RWPE2 (cell line): ENCODE data around the gene DNAJC7.
"Not testable (repeated sequence)": the region's sequence is repeated elsewhere in the genome, so short reads cannot be mapped to it uniquely, and the experiment has no call there.

Experiments used
- ATAC-seq: fragments of 200-7000 bp; cut with Tn5 transposase; 3 replicates; pipeline ENCODE4 v1.9.1; 2021; ENCODE audit warnings: low read depth
- DNase-seq: peaks from one replicate; pipeline ENCODE4 v3.0.0-alpha.2; 2020; ENCODE audit warnings: low spot score
- H3K27ac ChIP-seq: fragments of 450-650 bp; 2 replicates; pipeline ENCODE4 v1.5.1; 2017; ENCODE audit warnings: mild to moderate bottlenecking; ENCODE audit not compliant: poor library complexity, severe bottlenecking
- H3K27me3 ChIP-seq: fragments of 250-450 bp; sonication (Bioruptor Pico); 2 replicates; pipeline ENCODE4 v1.5.1; 2021; ENCODE audit warnings: mild to moderate bottlenecking, moderate library complexity; ENCODE audit not compliant: insufficient read depth, poor library complexity, severe bottlenecking
- H3K36me3 ChIP-seq: fragments of 250-450 bp; sonication (Bioruptor Pico); 2 replicates; pipeline ENCODE4 v1.5.1; 2020; ENCODE audit warnings: low read depth, mild to moderate bottlenecking, moderate library complexity
- H3K4me1 ChIP-seq: fragments of 250-450 bp; sonication (Bioruptor Pico); 2 replicates; pipeline ENCODE4 v1.5.1; 2021; ENCODE audit warnings: mild to moderate bottlenecking, moderate library complexity; ENCODE audit not compliant: insufficient read depth, poor library complexity, severe bottlenecking
- H3K4me3 ChIP-seq: fragments of 250-450 bp; sonication (Bioruptor Pico); 2 replicates; pipeline ENCODE4 v1.5.1; 2021; ENCODE audit warnings: mild to moderate bottlenecking, moderate library complexity; ENCODE audit not compliant: severe bottlenecking
- H3K9me3 ChIP-seq: fragments of 250-450 bp; sonication (Bioruptor Pico); 2 replicates; pipeline ENCODE4 v1.5.1; 2021; ENCODE audit warnings: mild to moderate bottlenecking, moderate library complexity; ENCODE audit not compliant: severe bottlenecking
- TF ChIP-seq, protein P1 (sequence below): fragments of 450-650 bp; IDR thresholded peaks from one replicate; pipeline ENCODE4 v1.5.1; 2017; ENCODE audit warnings: mild to moderate bottlenecking, moderate library complexity; ENCODE audit not compliant: poor library complexity, severe bottlenecking

Gene DNAJC7

DNA sequence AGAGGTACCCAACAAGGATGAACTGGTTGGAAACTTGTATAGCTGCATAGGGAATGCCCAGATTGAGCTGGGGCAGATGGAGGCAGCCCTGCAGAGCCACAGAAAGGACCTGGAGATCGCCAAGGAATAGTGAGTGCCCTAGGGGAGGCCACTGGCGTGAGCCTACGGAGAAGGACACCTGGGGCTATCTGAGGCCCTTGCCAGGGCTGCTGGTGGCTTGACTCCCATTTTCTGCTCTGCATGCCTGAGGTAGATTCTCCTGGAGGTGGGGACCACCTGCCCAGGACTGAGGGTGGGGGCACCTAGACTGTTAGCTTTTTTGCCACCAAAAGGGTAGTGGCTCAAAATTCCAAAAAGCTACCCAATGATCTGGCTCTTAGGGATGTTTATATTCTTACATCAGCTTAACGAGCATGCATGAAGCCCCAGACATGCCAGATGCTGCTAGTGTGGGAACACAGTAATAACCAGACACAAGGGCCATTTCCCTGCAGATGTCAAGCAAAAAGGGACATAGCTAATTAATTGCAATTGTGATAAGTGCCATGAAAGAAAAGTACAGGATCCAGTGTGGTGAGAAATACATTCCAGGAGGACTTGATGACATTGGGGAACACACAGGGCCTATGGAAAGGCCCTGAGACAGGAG lies 78.1 kb downstream of the DNAJC7 start:
- Histone ChIP-seq H3K27me3 (no peaks in the 10 kb centered on the region), H3K4me1 (no peaks in the 10 kb centered on the region), H3K4me3 (no peak overlapping the region), H3K27ac (no peak overlapping the region), H3K9me3 (no peaks in the 10 kb centered on the region), H3K36me3 (no peaks in the 10 kb centered on the region)
- ATAC-seq (no peak), DNase-seq (no peak)
- TF ChIP-seq, protein P1, sequence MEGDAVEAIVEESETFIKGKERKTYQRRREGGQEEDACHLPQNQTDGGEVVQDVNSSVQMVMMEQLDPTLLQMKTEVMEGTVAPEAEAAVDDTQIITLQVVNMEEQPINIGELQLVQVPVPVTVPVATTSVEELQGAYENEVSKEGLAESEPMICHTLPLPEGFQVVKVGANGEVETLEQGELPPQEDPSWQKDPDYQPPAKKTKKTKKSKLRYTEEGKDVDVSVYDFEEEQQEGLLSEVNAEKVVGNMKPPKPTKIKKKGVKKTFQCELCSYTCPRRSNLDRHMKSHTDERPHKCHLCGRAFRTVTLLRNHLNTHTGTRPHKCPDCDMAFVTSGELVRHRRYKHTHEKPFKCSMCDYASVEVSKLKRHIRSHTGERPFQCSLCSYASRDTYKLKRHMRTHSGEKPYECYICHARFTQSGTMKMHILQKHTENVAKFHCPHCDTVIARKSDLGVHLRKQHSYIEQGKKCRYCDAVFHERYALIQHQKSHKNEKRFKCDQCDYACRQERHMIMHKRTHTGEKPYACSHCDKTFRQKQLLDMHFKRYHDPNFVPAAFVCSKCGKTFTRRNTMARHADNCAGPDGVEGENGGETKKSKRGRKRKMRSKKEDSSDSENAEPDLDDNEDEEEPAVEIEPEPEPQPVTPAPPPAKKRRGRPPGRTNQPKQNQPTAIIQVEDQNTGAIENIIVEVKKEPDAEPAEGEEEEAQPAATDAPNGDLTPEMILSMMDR, result no peak

DNA sequence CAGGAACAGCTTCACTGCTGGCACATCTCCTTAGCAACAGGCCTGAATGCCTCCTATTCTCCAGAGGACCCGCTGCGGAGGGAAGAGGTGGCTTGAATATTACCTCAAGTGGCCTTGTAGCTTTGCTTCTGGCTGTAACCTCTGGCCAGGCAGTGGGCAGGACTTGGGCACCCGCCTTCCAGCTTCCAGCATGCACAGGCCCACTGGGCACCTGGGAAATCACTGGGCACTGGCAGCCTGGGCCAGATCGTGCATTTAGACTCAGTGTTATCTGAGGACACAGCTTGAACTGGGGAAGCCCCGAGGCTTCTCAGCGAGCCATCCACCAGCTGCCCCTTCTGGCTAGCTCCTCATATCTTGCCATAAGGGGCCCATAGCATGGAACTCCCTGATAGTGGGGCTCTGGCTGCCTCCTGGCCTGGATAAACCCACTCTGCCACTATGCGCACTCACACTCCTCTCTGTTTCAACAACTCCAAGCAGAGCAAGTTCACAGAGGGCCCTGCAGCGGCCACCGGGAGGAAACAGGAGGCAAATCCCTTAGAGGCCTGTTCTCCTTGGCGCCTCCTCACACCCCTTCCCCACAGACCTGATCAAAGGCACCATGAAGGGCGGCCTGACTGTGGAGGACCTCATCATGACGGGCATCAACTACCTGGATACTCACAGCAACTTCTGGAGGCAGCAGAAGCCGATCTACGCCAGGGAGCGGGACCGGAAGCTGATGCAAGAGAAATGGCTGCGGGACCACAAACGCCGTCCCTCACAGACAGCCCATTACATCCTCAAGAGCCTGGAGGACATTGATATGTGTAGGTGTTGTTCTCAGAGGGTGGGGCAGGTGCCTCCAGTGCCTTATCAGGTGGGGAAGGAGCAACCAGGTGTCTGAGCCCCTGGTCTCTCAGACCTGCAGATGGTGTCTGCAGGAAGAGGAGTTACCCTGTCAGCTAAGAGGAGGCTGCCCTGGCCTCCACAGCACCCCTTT lies 79.0 kb downstream of the DNAJC7 start:
- DNase-seq (no peak), ATAC-seq (no peak)
- no peaks in the 10 kb centered on the region for H3K4me1 ChIP-seq
- H3K9me3 ChIP-seq, result no peaks in the 10 kb centered on the region
- H3K4me3 ChIP-seq, result no peak overlapping the region
- no peaks in the 10 kb centered on the region for H3K27me3 ChIP-seq
- TF ChIP-seq, protein P1, result no peak
- H3K27ac ChIP-seq, result no peak overlapping the region
- H3K36me3 ChIP-seq, result no peaks in the 10 kb centered on the region

DNA sequence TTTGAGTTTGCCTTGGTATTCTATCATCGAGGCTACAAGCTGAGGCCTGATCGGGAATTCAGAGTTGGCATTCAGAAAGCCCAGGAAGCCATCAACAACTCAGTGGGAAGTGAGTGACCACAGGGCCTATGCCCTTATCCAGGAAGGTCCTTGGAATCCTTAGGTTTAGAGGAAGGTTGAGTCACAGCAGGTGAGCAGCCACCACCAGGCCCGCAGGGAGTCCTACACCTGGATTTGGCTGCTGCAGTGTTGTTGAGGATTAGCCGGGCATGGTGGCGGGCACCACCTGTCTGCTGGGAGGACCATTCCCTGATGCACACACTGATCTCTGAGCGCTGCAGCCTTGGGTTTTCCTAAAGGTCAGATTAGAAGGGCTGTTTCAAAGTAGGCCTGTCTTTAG lies 81.6 kb downstream of the DNAJC7 start:
- Histone ChIP-seq H3K4me3 (no peak overlapping the region), H3K27me3 (no peaks in the 10 kb centered on the region), H3K27ac (no peak overlapping the region), H3K9me3 (no peaks in the 10 kb centered on the region), H3K4me1 (peaks cover 5% of the 10 kb centered on the region), H3K36me3 (no peaks in the 10 kb centered on the region)
- TF ChIP-seq, protein P1, result no peak
- no peak for DNase-seq
- no peak for ATAC-seq

DNA sequence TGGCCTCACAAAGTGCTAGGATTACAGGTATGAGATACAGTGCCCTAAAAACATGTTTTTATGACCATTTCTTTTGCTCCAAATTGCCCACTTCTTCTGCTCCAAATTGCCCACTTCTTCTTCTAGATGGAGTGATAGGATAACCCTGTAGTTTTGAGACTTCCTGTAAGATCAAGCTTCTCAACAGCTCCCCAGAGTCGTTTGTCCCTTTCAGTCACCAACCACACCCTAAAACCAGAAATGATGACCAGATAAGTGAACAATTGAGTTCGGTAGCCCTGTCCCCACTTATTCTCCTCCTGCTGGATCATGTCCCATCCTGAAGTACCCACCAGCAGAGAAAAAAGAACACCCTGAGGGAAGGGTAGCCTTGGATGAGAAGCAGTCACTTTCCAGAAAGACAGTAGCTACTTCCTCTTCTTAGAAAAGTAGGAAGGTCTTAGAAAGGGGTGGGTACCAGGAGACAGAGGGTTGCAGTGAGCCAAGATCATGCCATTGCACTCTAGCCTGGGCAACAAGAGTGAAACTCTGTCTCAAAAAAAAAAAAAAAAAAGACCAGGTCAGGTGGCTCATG lies 84.3 kb downstream of the DNAJC7 start:
- H3K27me3 ChIP-seq, result no peaks in the 10 kb centered on the region
- H3K4me3 ChIP-seq, result no peak overlapping the region
- H3K9me3 ChIP-seq, result no peaks in the 10 kb centered on the region
- peaks cover 9% of the 10 kb centered on the region for H3K4me1 ChIP-seq
- TF ChIP-seq, protein P1, result no peak
- H3K36me3 ChIP-seq, result no peaks in the 10 kb centered on the region
- no peak for ATAC-seq
- no peak for DNase-seq
- no peak overlapping the region for H3K27ac ChIP-seq

DNA sequence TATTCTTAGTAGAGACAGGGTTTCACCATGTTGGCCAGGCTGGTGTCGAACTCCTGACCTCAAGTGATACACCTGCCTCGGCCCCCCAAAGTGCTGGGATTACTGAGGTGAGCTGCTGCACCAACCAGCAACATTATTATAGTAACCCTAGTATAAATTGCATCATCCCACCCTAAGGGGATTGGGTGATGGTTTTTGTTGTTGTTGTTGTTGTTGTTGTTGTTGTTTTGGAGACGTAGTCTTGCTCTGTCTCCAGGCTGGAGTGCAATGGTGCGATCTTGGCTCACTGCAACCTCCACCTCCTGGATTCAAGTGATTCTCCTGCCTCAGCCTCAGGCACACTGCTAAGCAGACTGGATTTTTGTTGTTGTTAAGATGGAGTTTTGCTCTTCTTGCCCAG lies 85.5 kb downstream of the DNAJC7 start:
- H3K27ac ChIP-seq, result not testable (repeated sequence)

DNA sequence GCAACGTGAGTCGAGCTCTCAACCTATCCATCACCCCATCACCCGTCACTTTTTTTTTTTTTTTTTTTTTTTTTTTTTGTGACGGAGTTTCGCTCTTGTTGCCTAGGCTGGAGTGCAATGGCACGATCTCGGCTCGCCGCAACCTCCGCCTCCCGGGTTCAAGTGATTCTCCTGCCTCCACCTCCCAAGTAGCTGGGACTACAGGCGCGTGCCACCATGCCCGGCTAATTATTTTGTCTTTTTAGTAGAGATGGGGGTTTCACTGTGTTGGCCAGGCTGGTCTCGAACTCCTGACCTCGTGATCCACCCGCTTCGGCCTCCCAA lies 86.4 kb downstream of the DNAJC7 start:
- peak overlapping the region; percentile 66 for H3K27ac ChIP-seq
- not testable (repeated sequence) for ATAC-seq, H3K27me3 ChIP-seq, H3K9me3 ChIP-seq, DNase-seq, H3K4me1 ChIP-seq, H3K36me3 ChIP-seq
- H3K4me3 ChIP-seq, result peak overlapping the region; percentile 35

More for the DNA sequence above, 85.5 kb downstream of the DNAJC7 start:
- not testable (repeated sequence) for H3K36me3 ChIP-seq, H3K4me1 ChIP-seq, DNase-seq, H3K9me3 ChIP-seq, H3K27me3 ChIP-seq, H3K4me3 ChIP-seq, ATAC-seq
